ENCODE results near the gene CDH23.

CDH23 gene

DNA sequence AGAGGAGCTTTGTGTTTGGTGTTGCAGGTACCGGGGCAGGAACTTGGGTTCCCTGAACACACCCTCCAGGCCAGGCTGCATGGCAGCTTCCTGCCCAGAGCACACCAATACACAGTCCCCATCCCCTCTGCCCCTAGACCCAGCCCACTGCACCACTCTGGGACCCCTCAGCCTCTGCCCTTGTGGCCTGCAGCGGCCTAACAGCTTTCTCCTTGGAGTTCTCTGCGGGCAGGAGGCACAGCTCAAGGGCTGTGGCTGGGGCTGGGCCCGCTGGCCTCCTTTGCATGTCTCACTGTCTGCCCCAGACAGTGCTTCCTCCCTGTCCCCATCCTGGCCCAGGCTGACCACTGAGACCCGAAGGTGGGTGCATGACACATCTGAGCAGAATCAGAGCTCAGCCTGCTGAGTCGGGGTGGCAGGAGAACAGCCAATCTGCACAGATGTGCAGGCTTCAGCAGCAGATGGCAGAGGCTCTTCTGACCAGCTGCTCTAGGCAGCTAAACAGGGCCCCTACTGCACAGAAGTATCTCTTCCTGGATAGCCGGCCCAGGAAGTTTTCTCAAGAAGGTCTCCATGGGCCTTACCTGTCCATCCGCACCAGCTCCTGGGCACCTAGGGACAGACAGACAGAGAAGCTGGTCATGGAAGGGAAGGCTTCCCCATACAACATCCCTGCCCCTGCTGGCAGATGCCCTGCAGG, 355.8 kb downstream of the CDH23 start:
- no peak for TF ChIP-seq EZH2phosphoT487 (IDR thresholded peaks at IDR 0.05; ENCODE audit: borderline replicate concordance)
- TF ChIP-seq, protein P1, sequence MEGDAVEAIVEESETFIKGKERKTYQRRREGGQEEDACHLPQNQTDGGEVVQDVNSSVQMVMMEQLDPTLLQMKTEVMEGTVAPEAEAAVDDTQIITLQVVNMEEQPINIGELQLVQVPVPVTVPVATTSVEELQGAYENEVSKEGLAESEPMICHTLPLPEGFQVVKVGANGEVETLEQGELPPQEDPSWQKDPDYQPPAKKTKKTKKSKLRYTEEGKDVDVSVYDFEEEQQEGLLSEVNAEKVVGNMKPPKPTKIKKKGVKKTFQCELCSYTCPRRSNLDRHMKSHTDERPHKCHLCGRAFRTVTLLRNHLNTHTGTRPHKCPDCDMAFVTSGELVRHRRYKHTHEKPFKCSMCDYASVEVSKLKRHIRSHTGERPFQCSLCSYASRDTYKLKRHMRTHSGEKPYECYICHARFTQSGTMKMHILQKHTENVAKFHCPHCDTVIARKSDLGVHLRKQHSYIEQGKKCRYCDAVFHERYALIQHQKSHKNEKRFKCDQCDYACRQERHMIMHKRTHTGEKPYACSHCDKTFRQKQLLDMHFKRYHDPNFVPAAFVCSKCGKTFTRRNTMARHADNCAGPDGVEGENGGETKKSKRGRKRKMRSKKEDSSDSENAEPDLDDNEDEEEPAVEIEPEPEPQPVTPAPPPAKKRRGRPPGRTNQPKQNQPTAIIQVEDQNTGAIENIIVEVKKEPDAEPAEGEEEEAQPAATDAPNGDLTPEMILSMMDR (conservative IDR thresholded peaks at IDR 0.05; ENCODE audit: low read length): no peak
- Histone ChIP-seq H3K27me3 (ENCODE audit: insufficient read depth, low read length, poor library complexity, severe bottlenecking) (no peaks in the 10 kb centered on the region), H2AFZ (ENCODE audit: low read length) (no peak overlapping the region), H3K36me3 (ENCODE audit: insufficient read depth, low read length) (no peaks in the 10 kb centered on the region), H3K4me3 (ENCODE audit: low read length, poor library complexity, severe bottlenecking) (no peak overlapping the region), H3K4me2 (ENCODE audit: low read depth, low read length, poor library complexity, severe bottlenecking) (peak overlapping the region; percentile 10), H3K79me2 (ENCODE audit: insufficient read depth, low read length) (no peaks in the 10 kb centered on the region), H3K9ac (ENCODE audit: low read depth, low read length, poor library complexity, severe bottlenecking) (peak overlapping the region; percentile 13), H3K4me1 (ENCODE audit: insufficient read depth, low read length, poor library complexity, severe bottlenecking) (peaks cover 84% of the 10 kb centered on the region), H3K9me3 (ENCODE audit: insufficient read depth, low read depth, low read length) (no peaks in the 10 kb centered on the region), H4K20me1 (ENCODE audit: insufficient read depth, low read length, poor library complexity, severe bottlenecking) (no peaks in the 10 kb centered on the region), H3K9me2 (replicated peaks; ENCODE audit: low read depth, low read length) (no peaks in the 10 kb centered on the region), H3F3A (ENCODE audit: low read depth) (peaks cover 9% of the 10 kb centered on the region)

DNA sequence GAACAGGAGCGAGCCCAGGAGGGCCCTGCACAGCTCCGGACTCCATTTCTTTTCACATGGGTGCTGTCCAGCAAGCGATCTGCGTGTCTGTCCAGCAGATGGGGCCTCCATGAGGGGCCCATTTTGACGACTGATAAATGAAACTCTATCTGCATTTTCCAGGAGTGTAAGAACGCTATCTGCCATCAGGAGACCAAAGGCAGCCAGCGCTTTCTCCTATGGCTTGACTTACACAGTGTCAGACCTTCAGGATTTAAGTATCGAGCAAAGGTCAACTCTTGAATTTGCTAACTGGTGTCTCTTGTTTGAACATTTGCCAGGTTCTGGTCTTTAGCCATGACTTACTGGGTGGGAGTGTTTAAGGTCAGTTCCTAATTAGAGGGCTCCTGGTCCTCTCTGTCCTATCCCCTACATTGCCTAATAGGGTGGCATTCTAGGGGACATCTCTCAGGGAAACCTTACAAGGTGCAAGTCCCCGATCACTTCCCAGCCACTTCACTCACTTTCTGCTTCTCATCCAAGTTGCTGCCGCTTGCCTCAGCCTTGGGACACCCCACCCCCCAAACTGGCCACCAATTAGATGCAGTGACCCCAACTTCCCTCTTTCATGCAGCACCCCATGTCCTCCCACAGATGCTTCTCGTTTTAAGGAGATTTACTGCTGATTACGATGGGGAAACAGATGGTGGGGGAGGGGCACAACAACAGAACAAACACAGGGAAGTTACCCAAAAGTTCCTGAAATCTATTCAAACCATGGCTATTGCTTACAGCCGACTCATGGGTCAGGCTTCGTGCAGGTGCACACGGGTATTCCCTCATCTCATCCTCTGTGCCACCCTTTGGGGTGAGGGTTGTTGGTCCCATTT, 356.6 kb downstream of the CDH23 start:
- H3K4me2 ChIP-seq (ENCODE audit: low read depth, low read length, poor library complexity, severe bottlenecking): peak overlapping the region; percentile 10
- TF ChIP-seq, protein P1 (conservative IDR thresholded peaks at IDR 0.05; ENCODE audit: low read length): no peak
- no peak for TF ChIP-seq EZH2phosphoT487 (IDR thresholded peaks at IDR 0.05; ENCODE audit: borderline replicate concordance)

DNA sequence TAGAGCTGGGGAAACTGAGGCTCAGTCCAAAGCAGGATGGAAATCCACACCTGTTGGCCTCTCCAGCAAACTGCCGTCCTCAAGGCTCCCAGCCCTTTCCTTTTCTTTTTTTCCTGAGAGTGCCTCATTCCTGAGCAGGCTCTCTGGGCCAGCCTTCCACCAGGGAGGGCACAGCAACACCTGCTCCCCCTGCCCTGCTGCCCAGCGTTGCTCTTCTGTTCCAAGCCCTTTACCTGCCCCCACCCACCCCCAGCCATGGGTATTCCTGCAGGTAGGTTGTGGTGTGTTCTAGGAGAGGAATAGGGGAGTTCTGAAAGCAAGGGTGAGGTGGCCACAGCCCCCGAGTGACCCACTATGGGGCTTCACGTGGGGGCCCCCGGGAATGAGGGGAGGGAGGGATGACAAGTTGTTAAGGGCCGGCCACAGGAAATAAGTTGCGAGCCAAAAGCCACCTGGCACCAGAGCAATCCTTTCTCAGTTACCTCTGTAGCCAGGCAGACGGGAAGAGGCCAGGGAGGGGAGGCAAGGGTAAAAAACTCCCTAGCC, 357.3 kb downstream of the CDH23 start:
- Histone ChIP-seq H4K20me1 (ENCODE audit: insufficient read depth, low read length, poor library complexity, severe bottlenecking) (no peaks in the 10 kb centered on the region), H3K4me3 (ENCODE audit: low read length, poor library complexity, severe bottlenecking) (no peak overlapping the region), H3K4me1 (ENCODE audit: insufficient read depth, low read length, poor library complexity, severe bottlenecking) (peaks cover 77% of the 10 kb centered on the region), H3K4me2 (ENCODE audit: low read depth, low read length, poor library complexity, severe bottlenecking) (peak overlapping the region; percentile 10), H3K79me2 (ENCODE audit: insufficient read depth, low read length) (no peaks in the 10 kb centered on the region), H3K36me3 (ENCODE audit: insufficient read depth, low read length) (no peaks in the 10 kb centered on the region), H2AFZ (ENCODE audit: low read length) (no peak overlapping the region), H3F3A (ENCODE audit: low read depth) (peaks cover 8% of the 10 kb centered on the region), H3K9me2 (replicated peaks; ENCODE audit: low read depth, low read length) (no peaks in the 10 kb centered on the region), H3K9ac (ENCODE audit: low read depth, low read length, poor library complexity, severe bottlenecking) (peak overlapping the region; percentile 31), H3K27me3 (ENCODE audit: insufficient read depth, low read length, poor library complexity, severe bottlenecking) (no peaks in the 10 kb centered on the region), H3K9me3 (ENCODE audit: insufficient read depth, low read depth, low read length) (no peaks in the 10 kb centered on the region)
- TF ChIP-seq, protein P1 (conservative IDR thresholded peaks at IDR 0.05; ENCODE audit: low read length): no peak
- TF ChIP-seq EZH2phosphoT487 (IDR thresholded peaks at IDR 0.05; ENCODE audit: borderline replicate concordance): no peak

More for the DNA sequence above, 356.6 kb downstream of the CDH23 start:
- Histone ChIP-seq H3K79me2 (ENCODE audit: insufficient read depth, low read length) (no peaks in the 10 kb centered on the region), H3F3A (ENCODE audit: low read depth) (peaks cover 9% of the 10 kb centered on the region), H3K4me1 (ENCODE audit: insufficient read depth, low read length, poor library complexity, severe bottlenecking) (peaks cover 81% of the 10 kb centered on the region), H3K9ac (ENCODE audit: low read depth, low read length, poor library complexity, severe bottlenecking) (peak overlapping the region; percentile 13), H3K9me2 (replicated peaks; ENCODE audit: low read depth, low read length) (no peaks in the 10 kb centered on the region), H3K27me3 (ENCODE audit: insufficient read depth, low read length, poor library complexity, severe bottlenecking) (no peaks in the 10 kb centered on the region), H3K4me3 (ENCODE audit: low read length, poor library complexity, severe bottlenecking) (no peak overlapping the region), H3K36me3 (ENCODE audit: insufficient read depth, low read length) (no peaks in the 10 kb centered on the region), H3K9me3 (ENCODE audit: insufficient read depth, low read depth, low read length) (no peaks in the 10 kb centered on the region), H2AFZ (ENCODE audit: low read length) (no peak overlapping the region), H4K20me1 (ENCODE audit: insufficient read depth, low read length, poor library complexity, severe bottlenecking) (no peaks in the 10 kb centered on the region)

Data from Loucy (cell line).